ENCODE measurements around the gene KLHL36.

KLHL36 gene

DNA sequence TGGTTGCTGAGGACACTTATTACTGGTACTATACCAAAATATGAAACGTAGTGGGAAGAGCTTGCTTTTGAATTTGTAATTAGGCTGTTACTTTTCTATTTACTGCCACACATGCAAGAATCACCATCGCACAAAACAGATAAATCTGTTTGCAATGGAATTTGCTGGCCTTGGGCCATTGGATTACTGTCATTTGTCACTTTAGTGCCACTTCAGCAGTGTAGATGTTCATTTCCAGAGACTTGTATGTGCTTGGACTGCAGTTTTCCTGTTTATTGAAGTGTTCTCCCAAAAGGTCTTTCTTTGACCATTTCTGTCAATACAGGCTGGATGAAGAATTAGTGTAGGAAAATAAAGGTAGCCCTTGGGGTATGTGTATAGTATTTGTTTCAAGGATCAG is 55.9 kb downstream of the KLHL36 start:
- Histone ChIP-seq H3K4me3 (ENCODE audit: low read depth in 1 of 5, low read length in 5 of 5) (no peak overlapping the region), H3K27me3 (ENCODE audit: control insufficient read depth in 5 of 5, insufficient read depth in 4 of 5, low read length in 5 of 5) (no peaks in the 10 kb centered on the region), H3K9ac (ENCODE audit: low read length in 5 of 5) (no peak overlapping the region), H3K36me3 (ENCODE audit: control insufficient read depth in 5 of 5, insufficient read depth in 5 of 5, low read length in 5 of 5) (peaks cover 0 to 5% (median 0%) of the 10 kb centered on the region in 5 donors), H3K9me3 (ENCODE audit: control insufficient read depth in 5 of 5, low read length in 5 of 5) (no peaks in the 10 kb centered on the region), H3K4me1 (ENCODE audit: control insufficient read depth in 5 of 5, insufficient read depth in 5 of 5, low read length in 5 of 5) (peaks cover 0 to 24% (median 18%) of the 10 kb centered on the region in 5 donors), H3K27ac (ENCODE audit: low read depth, low read length) (no peak overlapping the region)

DNA sequence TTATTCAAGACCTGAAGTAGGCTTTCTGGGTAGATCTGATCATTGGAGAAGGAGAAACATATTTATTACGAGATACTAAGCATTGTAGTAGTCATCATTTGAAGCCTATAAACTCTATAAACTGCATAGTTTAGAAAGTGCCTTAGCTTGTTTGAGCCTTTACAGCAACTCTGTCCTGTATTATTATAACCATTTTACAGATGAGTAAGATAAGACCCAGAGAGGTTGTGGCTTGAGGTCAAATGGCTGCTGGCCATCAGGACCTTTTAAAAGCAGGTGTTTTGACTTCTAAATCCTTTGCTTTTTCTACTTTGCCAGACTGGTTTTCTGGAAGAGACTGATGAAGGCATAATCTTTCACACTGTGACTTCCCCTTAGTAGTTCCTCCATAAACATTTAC is 58.5 kb downstream of the KLHL36 start:
- peaks cover 0 to 7% (median 3%) of the 10 kb centered on the region in 5 donors for H3K4me1 ChIP-seq (ENCODE audit: control insufficient read depth in 5 of 5, insufficient read depth in 5 of 5, low read length in 5 of 5)
- H3K4me3 ChIP-seq (ENCODE audit: low read depth in 1 of 5, low read length in 5 of 5), result no peak overlapping the region
- no peak overlapping the region for H3K9ac ChIP-seq (ENCODE audit: low read length in 5 of 5)
- H3K9me3 ChIP-seq (ENCODE audit: control insufficient read depth in 5 of 5, low read length in 5 of 5), result no peaks in the 10 kb centered on the region
- no peaks in the 10 kb centered on the region for H3K27me3 ChIP-seq (ENCODE audit: control insufficient read depth in 5 of 5, insufficient read depth in 4 of 5, low read length in 5 of 5)
- H3K27ac ChIP-seq (ENCODE audit: low read depth, low read length), result no peak overlapping the region
- peaks cover 0 to 6% (median 2%) of the 10 kb centered on the region in 5 donors for H3K36me3 ChIP-seq (ENCODE audit: control insufficient read depth in 5 of 5, insufficient read depth in 5 of 5, low read length in 5 of 5)

DNA sequence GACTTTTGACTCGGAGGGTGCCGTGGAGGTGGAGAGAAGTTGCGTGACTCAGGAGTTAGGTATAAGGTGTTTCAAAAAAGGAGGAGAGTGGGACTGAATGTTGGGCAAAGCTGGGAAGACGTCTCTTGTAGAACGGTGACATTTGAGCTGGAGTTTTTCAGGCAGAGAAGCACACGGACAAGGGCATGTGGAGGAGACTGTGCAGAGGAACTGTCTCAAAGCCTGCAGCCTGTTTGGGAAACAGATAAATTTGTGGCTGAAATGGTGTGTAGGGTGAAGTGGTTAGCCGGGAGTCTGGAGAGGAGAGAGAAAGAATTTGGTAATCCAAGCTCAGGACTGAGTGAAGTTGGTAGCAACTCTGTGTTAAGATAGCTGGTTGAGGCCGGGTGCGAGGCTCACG is 61.3 kb downstream of the KLHL36 start:
- peaks cover 0 to 11% (median 1%) of the 10 kb centered on the region in 5 donors for H3K4me1 ChIP-seq (ENCODE audit: control insufficient read depth in 5 of 5, insufficient read depth in 5 of 5, low read length in 5 of 5)
- no peak overlapping the region for H3K9ac ChIP-seq (ENCODE audit: low read length in 5 of 5)
- no peaks in the 10 kb centered on the region for H3K9me3 ChIP-seq (ENCODE audit: control insufficient read depth in 5 of 5, low read length in 5 of 5)
- H3K36me3 ChIP-seq (ENCODE audit: control insufficient read depth in 5 of 5, insufficient read depth in 5 of 5, low read length in 5 of 5), result peaks cover 0 to 6% (median 2%) of the 10 kb centered on the region in 5 donors
- no peaks in the 10 kb centered on the region for H3K27me3 ChIP-seq (ENCODE audit: control insufficient read depth in 5 of 5, insufficient read depth in 4 of 5, low read length in 5 of 5)
- H3K4me3 ChIP-seq (ENCODE audit: low read depth in 1 of 5, low read length in 5 of 5), result no peak overlapping the region
- no peak overlapping the region for H3K27ac ChIP-seq (ENCODE audit: low read depth, low read length)

DNA sequence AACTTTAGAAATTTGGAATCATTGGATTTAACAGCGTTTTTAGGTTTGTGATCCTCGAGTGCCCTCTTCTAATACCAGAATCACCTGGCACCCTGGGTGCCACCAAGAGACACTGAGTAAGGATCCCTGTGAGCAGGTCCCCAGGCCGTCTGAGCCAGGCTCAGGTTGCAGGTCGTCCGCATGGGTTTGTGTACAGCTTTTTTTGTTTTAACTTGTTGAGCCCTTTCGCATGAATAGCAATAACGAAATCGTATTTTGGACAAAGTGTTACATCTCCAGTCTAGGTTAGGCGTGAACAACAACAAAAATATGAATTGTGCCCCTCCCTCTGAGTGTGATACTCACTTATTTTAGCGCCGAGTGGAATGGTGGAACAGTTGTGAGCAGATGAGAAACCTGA is 62.4 kb downstream of the KLHL36 start:
- no peak overlapping the region for H3K4me3 ChIP-seq (ENCODE audit: low read depth in 1 of 5, low read length in 5 of 5)
- no peak overlapping the region for H3K9ac ChIP-seq (ENCODE audit: low read length in 5 of 5)
- no peaks in the 10 kb centered on the region for H3K9me3 ChIP-seq (ENCODE audit: control insufficient read depth in 5 of 5, low read length in 5 of 5)
- H3K27ac ChIP-seq (ENCODE audit: low read depth, low read length), result no peak overlapping the region
- H3K27me3 ChIP-seq (ENCODE audit: control insufficient read depth in 5 of 5, insufficient read depth in 4 of 5, low read length in 5 of 5), result no peaks in the 10 kb centered on the region
- peaks cover 0 to 6% (median 2%) of the 10 kb centered on the region in 5 donors for H3K36me3 ChIP-seq (ENCODE audit: control insufficient read depth in 5 of 5, insufficient read depth in 5 of 5, low read length in 5 of 5)
- H3K4me1 ChIP-seq (ENCODE audit: control insufficient read depth in 5 of 5, insufficient read depth in 5 of 5, low read length in 5 of 5), result peaks cover 0 to 9% (median 0%) of the 10 kb centered on the region in 5 donors
